ENCODE results near the gene FAM222A. TPM values are rescaled to one million over a fixed set of nuclear protein-coding genes. Genes with fewer than 3 reads are reported as not detected.

FAM222A gene
- total RNA-seq, 1 experiment from 2014 or later: 5.5 TPM

- DNase-seq (ENCODE audit: low spot score): no peak
- ChIA-PET POLR2A (ENCODE audit: low non-redundant PET) (no interaction called here), CTCF (interaction anchor here (1.0 kb wide), 1 partner anchor 192 kb away, joined by 3 read pairs; no protein-coding TSS in a partner anchor)
- no peaks in the 10 kb centered on the region for H3K4me1 ChIP-seq (ENCODE audit: insufficient read depth, low read length, poor library complexity, severe bottlenecking)
- H3K27ac ChIP-seq (ENCODE audit: low read depth, low read length, poor library complexity, severe bottlenecking): no peak overlapping the region
- H3K36me3 ChIP-seq (ENCODE audit: insufficient read depth, low read length, poor library complexity, severe bottlenecking): no peaks in the 10 kb centered on the region
- H3K9me3 ChIP-seq (ENCODE audit: low read depth, low read length, poor library complexity, severe bottlenecking): no peaks in the 10 kb centered on the region
- H3K4me3 ChIP-seq (ENCODE audit: low read depth, low read length, poor library complexity, severe bottlenecking): no peak overlapping the region
- intact Hi-C loops (cut with micrococcal nuclease; ENCODE audit: unreplicated experiment): no loop called here
- no TSS peak for BruUV-seq (replicated peaks)
- H3K27me3 ChIP-seq (replicated peaks; ENCODE audit: insufficient read depth, low read depth, low read length, poor library complexity): no peaks in the 10 kb centered on the region
- TF ChIP-seq EZH2 (IDR thresholded peaks at IDR 0.05; ENCODE audit: borderline replicate concordance, low read depth, low read length, poor library complexity, severe bottlenecking): no peak
- TF ChIP-seq, protein P1, sequence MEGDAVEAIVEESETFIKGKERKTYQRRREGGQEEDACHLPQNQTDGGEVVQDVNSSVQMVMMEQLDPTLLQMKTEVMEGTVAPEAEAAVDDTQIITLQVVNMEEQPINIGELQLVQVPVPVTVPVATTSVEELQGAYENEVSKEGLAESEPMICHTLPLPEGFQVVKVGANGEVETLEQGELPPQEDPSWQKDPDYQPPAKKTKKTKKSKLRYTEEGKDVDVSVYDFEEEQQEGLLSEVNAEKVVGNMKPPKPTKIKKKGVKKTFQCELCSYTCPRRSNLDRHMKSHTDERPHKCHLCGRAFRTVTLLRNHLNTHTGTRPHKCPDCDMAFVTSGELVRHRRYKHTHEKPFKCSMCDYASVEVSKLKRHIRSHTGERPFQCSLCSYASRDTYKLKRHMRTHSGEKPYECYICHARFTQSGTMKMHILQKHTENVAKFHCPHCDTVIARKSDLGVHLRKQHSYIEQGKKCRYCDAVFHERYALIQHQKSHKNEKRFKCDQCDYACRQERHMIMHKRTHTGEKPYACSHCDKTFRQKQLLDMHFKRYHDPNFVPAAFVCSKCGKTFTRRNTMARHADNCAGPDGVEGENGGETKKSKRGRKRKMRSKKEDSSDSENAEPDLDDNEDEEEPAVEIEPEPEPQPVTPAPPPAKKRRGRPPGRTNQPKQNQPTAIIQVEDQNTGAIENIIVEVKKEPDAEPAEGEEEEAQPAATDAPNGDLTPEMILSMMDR (conservative IDR thresholded peaks at IDR 0.05; ENCODE audit: low read depth, low read length): no peak
Measured at GRCh38 chr12:109789526-109790048, 76.0 kb downstream of the FAM222A start.

DNA sequence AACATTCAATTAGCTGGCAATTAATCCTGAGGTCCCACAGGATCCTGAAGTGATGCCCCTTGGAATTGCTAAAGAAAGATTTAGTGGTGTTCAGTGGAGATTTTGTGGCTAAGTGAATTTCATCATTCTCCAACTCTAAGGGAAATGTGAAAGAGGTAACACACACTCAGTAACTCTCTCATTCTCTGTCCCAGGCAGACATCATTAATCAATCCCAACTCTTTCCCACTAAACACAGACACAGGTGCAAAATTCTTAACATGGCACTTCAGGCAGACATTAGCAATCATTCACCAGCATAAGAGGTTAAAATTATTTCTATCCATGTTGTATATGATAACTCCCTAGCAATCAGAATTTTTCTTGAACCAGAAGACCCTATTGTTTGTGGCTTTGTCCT is 79.4 kb downstream of the FAM222A start:
- intact Hi-C loops (cut with micrococcal nuclease; ENCODE audit: unreplicated experiment): no loop called here
- ChIA-PET POLR2A (ENCODE audit: low non-redundant PET) (no interaction called here), CTCF (no interaction called here)
- H3K9me3 ChIP-seq (ENCODE audit: low read depth, low read length, poor library complexity, severe bottlenecking): no peaks in the 10 kb centered on the region
- TF ChIP-seq, protein P1 (conservative IDR thresholded peaks at IDR 0.05; ENCODE audit: low read depth, low read length): no peak
- no peak for TF ChIP-seq EZH2 (IDR thresholded peaks at IDR 0.05; ENCODE audit: borderline replicate concordance, low read depth, low read length, poor library complexity, severe bottlenecking)
- BruUV-seq (replicated peaks): no TSS peak
- H3K27ac ChIP-seq (ENCODE audit: low read depth, low read length, poor library complexity, severe bottlenecking): no peak overlapping the region
- no peaks in the 10 kb centered on the region for H3K36me3 ChIP-seq (ENCODE audit: insufficient read depth, low read length, poor library complexity, severe bottlenecking)
- DNase-seq (ENCODE audit: low spot score): no peak
- no peaks in the 10 kb centered on the region for H3K4me1 ChIP-seq (ENCODE audit: insufficient read depth, low read length, poor library complexity, severe bottlenecking)
- no peaks in the 10 kb centered on the region for H3K27me3 ChIP-seq (replicated peaks; ENCODE audit: insufficient read depth, low read depth, low read length, poor library complexity)
- H3K4me3 ChIP-seq (ENCODE audit: low read depth, low read length, poor library complexity, severe bottlenecking): no peak overlapping the region

GRCh38 chr12:109793411-109793810 is 79.8 kb downstream of the FAM222A start:
- no peaks in the 10 kb centered on the region for H3K4me1 ChIP-seq (ENCODE audit: insufficient read depth, low read length, poor library complexity, severe bottlenecking)
- H3K4me3 ChIP-seq (ENCODE audit: low read depth, low read length, poor library complexity, severe bottlenecking): no peak overlapping the region
- no peaks in the 10 kb centered on the region for H3K9me3 ChIP-seq (ENCODE audit: low read depth, low read length, poor library complexity, severe bottlenecking)
- TF ChIP-seq EZH2 (IDR thresholded peaks at IDR 0.05; ENCODE audit: borderline replicate concordance, low read depth, low read length, poor library complexity, severe bottlenecking): no peak
- TF ChIP-seq, protein P1 (conservative IDR thresholded peaks at IDR 0.05; ENCODE audit: low read depth, low read length): no peak
- intact Hi-C loops (cut with micrococcal nuclease; ENCODE audit: unreplicated experiment): no loop called here
- CTCF ChIA-PET: no interaction called here
- POLR2A ChIA-PET (ENCODE audit: low non-redundant PET): no interaction called here
- H3K36me3 ChIP-seq (ENCODE audit: insufficient read depth, low read length, poor library complexity, severe bottlenecking): no peaks in the 10 kb centered on the region
- no peak for DNase-seq (ENCODE audit: low spot score)
- no peaks in the 10 kb centered on the region for H3K27me3 ChIP-seq (replicated peaks; ENCODE audit: insufficient read depth, low read depth, low read length, poor library complexity)
- no peak overlapping the region for H3K27ac ChIP-seq (ENCODE audit: low read depth, low read length, poor library complexity, severe bottlenecking)
- BruUV-seq (replicated peaks): no TSS peak
